ENCODE data around the gene CDSN. TPM values are rescaled to one million over a fixed set of nuclear protein-coding genes. Genes with fewer than 3 reads are reported as not detected.
"Not testable (repeated sequence)": the region's sequence is repeated elsewhere in the genome, so short reads cannot be mapped to it uniquely, and the experiment has no call there.

CDSN gene
- total RNA-seq, 4 donors from 2014 or later = not detected

DNA sequence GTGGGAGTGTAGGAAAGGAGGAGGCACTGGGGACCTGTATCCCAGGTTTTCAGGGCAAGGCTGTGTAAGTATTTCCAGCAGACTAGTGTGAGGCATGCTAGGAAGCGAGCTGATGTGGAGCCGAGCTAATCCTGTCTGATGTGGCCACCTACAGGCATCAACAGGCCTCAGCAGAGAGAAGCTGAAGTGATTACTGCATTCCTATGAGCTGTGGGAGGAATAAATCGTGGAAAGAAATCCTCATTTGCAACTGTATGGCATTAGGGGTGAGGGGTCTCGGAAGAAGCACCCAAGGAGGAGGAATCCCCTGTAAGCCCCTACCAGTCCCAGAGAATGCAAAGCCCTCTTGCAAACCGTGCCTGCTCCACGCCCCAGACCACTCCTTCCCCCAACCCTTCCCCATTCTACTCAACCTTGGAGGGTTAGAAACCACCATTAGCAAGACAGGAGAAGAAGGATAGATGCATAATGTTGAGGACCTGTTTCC, 49.5 kb downstream of the CDSN start:
- H3K27me3 ChIP-seq = peaks cover 2% of the 10 kb centered on the region
- TF ChIP-seq POLR2A (IDR thresholded peaks at IDR 0.05) (no peak), POLR2AphosphoS5 (IDR thresholded peaks at IDR 0.05) (no peak), EP300 (IDR thresholded peaks at IDR 0.05) (no peak)
- TF ChIP-seq, protein P1, sequence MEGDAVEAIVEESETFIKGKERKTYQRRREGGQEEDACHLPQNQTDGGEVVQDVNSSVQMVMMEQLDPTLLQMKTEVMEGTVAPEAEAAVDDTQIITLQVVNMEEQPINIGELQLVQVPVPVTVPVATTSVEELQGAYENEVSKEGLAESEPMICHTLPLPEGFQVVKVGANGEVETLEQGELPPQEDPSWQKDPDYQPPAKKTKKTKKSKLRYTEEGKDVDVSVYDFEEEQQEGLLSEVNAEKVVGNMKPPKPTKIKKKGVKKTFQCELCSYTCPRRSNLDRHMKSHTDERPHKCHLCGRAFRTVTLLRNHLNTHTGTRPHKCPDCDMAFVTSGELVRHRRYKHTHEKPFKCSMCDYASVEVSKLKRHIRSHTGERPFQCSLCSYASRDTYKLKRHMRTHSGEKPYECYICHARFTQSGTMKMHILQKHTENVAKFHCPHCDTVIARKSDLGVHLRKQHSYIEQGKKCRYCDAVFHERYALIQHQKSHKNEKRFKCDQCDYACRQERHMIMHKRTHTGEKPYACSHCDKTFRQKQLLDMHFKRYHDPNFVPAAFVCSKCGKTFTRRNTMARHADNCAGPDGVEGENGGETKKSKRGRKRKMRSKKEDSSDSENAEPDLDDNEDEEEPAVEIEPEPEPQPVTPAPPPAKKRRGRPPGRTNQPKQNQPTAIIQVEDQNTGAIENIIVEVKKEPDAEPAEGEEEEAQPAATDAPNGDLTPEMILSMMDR (IDR thresholded peaks at IDR 0.05) = peak in 3 of 4 experiments; percentile 40 to 51 (median 45)
- H3K4me3 ChIP-seq = no peak overlapping the region
- no peaks in the 10 kb centered on the region for H3K36me3 ChIP-seq
- no peak overlapping the region for H3K27ac ChIP-seq
- peaks cover 3 to 23% (median 4%) of the 10 kb centered on the region in 3 donors for H3K4me1 ChIP-seq
- no peaks in the 10 kb centered on the region for H3K9me3 ChIP-seq
- no peak for ATAC-seq
- 37 to 47% methylated on average over 3 to 6 of the region's 6 CpGs for WGBS, 2 donors (ENCODE audit: low coverage in 1 of 2)

DNA sequence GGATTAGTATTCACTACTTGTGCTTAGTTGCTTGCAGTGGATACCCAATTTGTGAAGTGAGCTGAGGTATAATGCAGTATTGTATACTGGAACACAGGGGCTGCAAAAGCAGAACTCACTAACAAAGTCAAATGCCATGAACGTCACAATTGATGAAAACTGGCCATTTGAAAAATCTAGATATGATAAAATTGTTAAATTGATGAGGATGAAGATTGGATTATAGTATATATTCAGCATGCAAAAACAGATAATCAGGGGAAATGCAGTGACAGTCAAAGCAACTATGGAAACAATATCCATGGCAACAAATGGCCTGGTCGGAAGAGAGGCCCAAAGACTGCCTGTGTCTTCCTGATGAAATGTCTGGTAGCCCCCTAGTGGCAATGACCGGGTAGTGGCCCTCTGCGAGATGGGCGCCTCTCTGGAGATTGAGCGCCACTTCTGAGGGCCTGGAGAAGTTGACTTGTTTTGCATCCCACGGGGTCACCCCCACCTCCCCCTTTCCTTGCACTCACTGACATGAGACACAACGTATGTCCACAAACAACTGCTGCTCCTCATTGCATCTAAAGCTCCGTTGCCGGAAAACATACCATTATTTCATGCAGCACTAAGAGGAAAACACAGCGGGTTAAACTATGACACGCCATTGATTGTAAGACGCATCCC, 51.4 kb downstream of the CDSN start:
- Histone ChIP-seq H3K36me3 (no peaks in the 10 kb centered on the region), H3K9me3 (no peaks in the 10 kb centered on the region), H3K4me1 (peaks cover 3 to 23% (median 4%) of the 10 kb centered on the region in 3 donors), H3K27me3 (peaks cover 12% of the 10 kb centered on the region), H3K4me3 (no peak overlapping the region), H3K27ac (no peak overlapping the region)
- peak; percentile 58 for ATAC-seq
- 41 to 54% methylated on average over 12 to 13 of the region's 13 CpGs for WGBS, 2 donors (ENCODE audit: low coverage in 1 of 2)
- TF ChIP-seq, protein P1 (IDR thresholded peaks at IDR 0.05) = peak; percentile 71 to 88 (median 80)
- TF ChIP-seq POLR2AphosphoS5 (IDR thresholded peaks at IDR 0.05) = no peak

DNA sequence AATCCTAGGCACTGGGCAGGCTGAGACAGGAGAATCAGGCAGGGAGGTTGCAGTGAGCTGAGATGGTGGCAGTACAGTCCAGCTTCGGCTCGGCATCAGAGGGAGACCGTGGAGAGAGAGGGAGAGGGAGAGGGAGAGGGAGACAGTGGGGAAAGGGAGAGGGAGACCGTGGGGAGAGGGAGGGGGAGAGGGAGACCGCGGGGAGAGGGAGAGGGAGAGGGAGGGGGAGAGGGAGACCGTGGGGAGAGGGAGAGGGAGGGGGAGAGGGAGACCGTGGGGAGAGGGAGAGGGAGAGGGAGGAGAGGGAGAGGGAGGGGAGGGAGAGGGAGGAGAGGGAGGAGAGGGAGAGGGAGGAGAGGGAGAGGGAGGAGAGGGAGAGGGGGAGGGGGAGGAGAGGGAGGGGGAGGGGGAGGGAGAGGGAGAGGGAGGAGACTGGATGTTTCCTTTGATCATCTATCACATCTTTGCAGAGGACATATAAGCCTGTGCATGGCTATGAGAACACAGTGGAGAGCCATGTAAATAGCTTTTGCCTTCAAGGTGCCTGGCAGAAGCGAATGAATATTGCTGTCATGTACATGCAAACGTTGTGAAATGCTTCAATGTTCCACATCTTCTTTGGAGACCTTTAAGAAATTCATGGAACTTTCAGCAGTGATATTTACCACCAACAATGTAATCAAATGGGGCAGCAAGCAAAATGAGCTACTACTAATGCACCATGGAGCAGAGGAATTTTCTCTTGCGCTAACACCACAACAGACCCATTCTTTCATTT, 52.2 kb downstream of the CDSN start:
- peaks cover 3 to 15% (median 3%) of the 10 kb centered on the region in 3 donors for H3K4me1 ChIP-seq
- ATAC-seq, H3K4me3 ChIP-seq, H3K27ac ChIP-seq, H3K9me3 ChIP-seq, H3K36me3 ChIP-seq: not testable (repeated sequence)
- WGBS, 2 donors (ENCODE audit: low coverage in 1 of 2) = 80 to 86% methylated on average over 3 of the region's 11 CpGs
- peaks cover 18% of the 10 kb centered on the region for H3K27me3 ChIP-seq

- not testable (repeated sequence) for H3K27ac ChIP-seq, H3K36me3 ChIP-seq, H3K9me3 ChIP-seq, H3K4me1 ChIP-seq, ATAC-seq, H3K4me3 ChIP-seq
- H3K27me3 ChIP-seq = peaks cover 23% of the 10 kb centered on the region
- WGBS, 2 donors (ENCODE audit: low coverage in 1 of 2) = 87% methylated on average over 3 of the region's 32 CpGs; no CpG with 5 or more reads in 1 of the 2 donors
Observed at GRCh38 chr6:31067028-31067427, 53.2 kb downstream of the CDSN start.

GRCh38 chr6:31065556-31065955, 54.7 kb downstream of the CDSN start:
- WGBS, 2 donors (ENCODE audit: low coverage in 1 of 2) = 20 to 73% methylated on average over 1 to 2 of the region's 2 CpGs
- no peak for ATAC-seq

More at GRCh38 chr6:31065556-31065955, 54.7 kb downstream of the CDSN start:
- Histone ChIP-seq H3K4me3 (no peak overlapping the region), H3K4me1 (peaks cover 0 to 2% (median 0%) of the 10 kb centered on the region in 3 donors), H3K36me3 (no peaks in the 10 kb centered on the region), H3K9me3 (no peaks in the 10 kb centered on the region), H3K27me3 (peaks cover 29% of the 10 kb centered on the region), H3K27ac (no peak overlapping the region)
- no peak for TF ChIP-seq EP300 (IDR thresholded peaks at IDR 0.05)
- no peak for TF ChIP-seq POLR2A (IDR thresholded peaks at IDR 0.05)
- no peak for TF ChIP-seq POLR2AphosphoS5 (IDR thresholded peaks at IDR 0.05)
- TF ChIP-seq, protein P1 (IDR thresholded peaks at IDR 0.05) = no peak

Small RNA genes lying within 50 kb of the gene (small RNA-seq; reads per million reads assigned to genes)
- 0 reads per million in 4 donors for gene POLR2LP1
- 0 reads per million in 4 donors for gene RNU6-1133P

Other genes starting within 250 kb of the CDSN start
- gene DDR1, start 235.9 kb downstream of the CDSN start, total RNA-seq = 10 to 100 TPM; 25.4 to 40.4 (median 30.9) TPM
- 10 to 100 TPM in 3 of 4 donors, 1 to 10 TPM in 1; 9.4 to 16.4 (median 11.8) TPM for gene GTF2H4, start 212.2 kb downstream of the CDSN start, total RNA-seq
- 10 to 100 TPM in 3 of 4 donors, 1 to 10 TPM in 1; 9.7 to 16.5 (median 12.8) TPM for gene VARS2, start 206.2 kb downstream of the CDSN start, total RNA-seq
- gene SFTA2, start 188.3 kb downstream of the CDSN start, total RNA-seq = not detected
- gene MUCL3, start 179.5 kb downstream of the CDSN start, total RNA-seq = under 1 TPM in 1 of 4 donors, not detected in 3; 0.04 TPM
- gene MUC21, start 136.7 kb downstream of the CDSN start, total RNA-seq = 1 to 10 TPM in 3 of 4 donors, under 1 TPM in 1; 0.13 to 9.9 (median 1.2) TPM
- gene MUC22, start 110.0 kb downstream of the CDSN start, total RNA-seq = under 1 TPM in 2 of 4 donors, not detected in 2; 0.16 to 0.62 TPM
- not detected for gene C6orf15, start 7.9 kb downstream of the CDSN start, total RNA-seq
- gene PSORS1C1, start 5.6 kb downstream of the CDSN start, total RNA-seq = 1 to 10 TPM in 2 of 4 donors, under 1 TPM in 2; 0.12 to 7.8 (median 1.7) TPM
- not detected for gene PSORS1C2, start 18.6 kb upstream of the CDSN start, total RNA-seq
- 10 to 100 TPM in 2 of 4 donors, 1 to 10 TPM in 2; 8.2 to 15.6 (median 11.5) TPM for gene CCHCR1, start 37.4 kb upstream of the CDSN start, total RNA-seq
- gene TCF19, start 38.1 kb upstream of the CDSN start, total RNA-seq = 1 to 10 TPM; 3.9 to 5.9 (median 5.1) TPM
- gene POU5F1, start 50.2 kb upstream of the CDSN start, total RNA-seq = 1 to 10 TPM in 2 of 4 donors, under 1 TPM in 1, not detected in 1; 0.58 to 3.4 (median 1.1) TPM
- gene HLA-C, start 151.6 kb upstream of the CDSN start, total RNA-seq = 100 to 1,000 TPM; 206 to 531 (median 257) TPM
- gene HLA-B, start 236.7 kb upstream of the CDSN start, total RNA-seq = 100 to 1,000 TPM; 299 to 991 (median 620) TPM

Data from gastroesophageal sphincter (tissue), 4 donors.